ENCODE measurements around the gene MAPK8.

The MAPK8 gene

DNA sequence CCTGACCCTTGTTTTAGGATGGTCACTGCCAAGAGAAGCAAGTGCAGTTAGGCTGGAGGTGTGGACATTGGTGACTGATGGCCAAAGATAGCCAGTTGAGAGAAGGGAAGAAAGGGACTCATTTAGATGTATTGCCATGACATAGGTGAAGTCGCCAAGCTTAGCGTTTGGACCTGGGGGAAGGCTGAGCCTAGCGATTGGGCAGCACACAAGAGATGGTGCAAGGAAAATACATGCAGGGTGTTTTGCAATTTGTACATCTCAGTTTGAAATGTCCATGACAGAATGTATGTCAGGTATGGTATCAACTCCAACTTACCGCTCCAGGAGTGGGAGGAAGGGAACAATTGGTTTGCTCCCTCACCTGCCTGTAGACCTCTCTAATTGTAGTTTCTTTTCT lies 134.3 kb downstream of the MAPK8 start:
- H3K4me1 ChIP-seq (ENCODE audit: insufficient read depth, low read length), result no peaks in the 10 kb centered on the region
- no peak overlapping the region for H3K4me2 ChIP-seq (ENCODE audit: insufficient read depth, low read length)
- peaks cover 15% of the 10 kb centered on the region for H3K36me3 ChIP-seq (ENCODE audit: insufficient read depth, low read length)
- H3K4me3 ChIP-seq (ENCODE audit: low read depth in 1 of 2, low read length in 2 of 2), result no peak overlapping the region
- H3K9me3 ChIP-seq (ENCODE audit: insufficient read depth, low read length, severe bottlenecking), result no peaks in the 10 kb centered on the region
- no peak for DNase-seq
- no peak overlapping the region for H3K9ac ChIP-seq (ENCODE audit: low read depth, low read length)
- no peaks in the 10 kb centered on the region for H4K20me1 ChIP-seq (ENCODE audit: insufficient read depth, low read length)
- no peaks in the 10 kb centered on the region for H3K27me3 ChIP-seq (ENCODE audit: insufficient read depth, low read length, poor library complexity)
- no peak overlapping the region for H2AFZ ChIP-seq (ENCODE audit: low read depth, low read length)
- TF ChIP-seq, protein P1, sequence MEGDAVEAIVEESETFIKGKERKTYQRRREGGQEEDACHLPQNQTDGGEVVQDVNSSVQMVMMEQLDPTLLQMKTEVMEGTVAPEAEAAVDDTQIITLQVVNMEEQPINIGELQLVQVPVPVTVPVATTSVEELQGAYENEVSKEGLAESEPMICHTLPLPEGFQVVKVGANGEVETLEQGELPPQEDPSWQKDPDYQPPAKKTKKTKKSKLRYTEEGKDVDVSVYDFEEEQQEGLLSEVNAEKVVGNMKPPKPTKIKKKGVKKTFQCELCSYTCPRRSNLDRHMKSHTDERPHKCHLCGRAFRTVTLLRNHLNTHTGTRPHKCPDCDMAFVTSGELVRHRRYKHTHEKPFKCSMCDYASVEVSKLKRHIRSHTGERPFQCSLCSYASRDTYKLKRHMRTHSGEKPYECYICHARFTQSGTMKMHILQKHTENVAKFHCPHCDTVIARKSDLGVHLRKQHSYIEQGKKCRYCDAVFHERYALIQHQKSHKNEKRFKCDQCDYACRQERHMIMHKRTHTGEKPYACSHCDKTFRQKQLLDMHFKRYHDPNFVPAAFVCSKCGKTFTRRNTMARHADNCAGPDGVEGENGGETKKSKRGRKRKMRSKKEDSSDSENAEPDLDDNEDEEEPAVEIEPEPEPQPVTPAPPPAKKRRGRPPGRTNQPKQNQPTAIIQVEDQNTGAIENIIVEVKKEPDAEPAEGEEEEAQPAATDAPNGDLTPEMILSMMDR (IDR thresholded peaks at IDR 0.05; ENCODE audit: borderline replicate concordance, extremely low read depth, low read length, poor library complexity, severe bottlenecking), result no peak
- TF ChIP-seq EZH2 (IDR thresholded peaks at IDR 0.05; ENCODE audit: borderline replicate concordance, low read depth, low read length, severe bottlenecking), result no peak
- ATAC-seq (ENCODE audit: insufficient read depth, low read depth), result no peak
- no peaks in the 10 kb centered on the region for H3K79me2 ChIP-seq (ENCODE audit: insufficient read depth, low read length)
- no peak overlapping the region for H3K27ac ChIP-seq (ENCODE audit: low read length)

DNA sequence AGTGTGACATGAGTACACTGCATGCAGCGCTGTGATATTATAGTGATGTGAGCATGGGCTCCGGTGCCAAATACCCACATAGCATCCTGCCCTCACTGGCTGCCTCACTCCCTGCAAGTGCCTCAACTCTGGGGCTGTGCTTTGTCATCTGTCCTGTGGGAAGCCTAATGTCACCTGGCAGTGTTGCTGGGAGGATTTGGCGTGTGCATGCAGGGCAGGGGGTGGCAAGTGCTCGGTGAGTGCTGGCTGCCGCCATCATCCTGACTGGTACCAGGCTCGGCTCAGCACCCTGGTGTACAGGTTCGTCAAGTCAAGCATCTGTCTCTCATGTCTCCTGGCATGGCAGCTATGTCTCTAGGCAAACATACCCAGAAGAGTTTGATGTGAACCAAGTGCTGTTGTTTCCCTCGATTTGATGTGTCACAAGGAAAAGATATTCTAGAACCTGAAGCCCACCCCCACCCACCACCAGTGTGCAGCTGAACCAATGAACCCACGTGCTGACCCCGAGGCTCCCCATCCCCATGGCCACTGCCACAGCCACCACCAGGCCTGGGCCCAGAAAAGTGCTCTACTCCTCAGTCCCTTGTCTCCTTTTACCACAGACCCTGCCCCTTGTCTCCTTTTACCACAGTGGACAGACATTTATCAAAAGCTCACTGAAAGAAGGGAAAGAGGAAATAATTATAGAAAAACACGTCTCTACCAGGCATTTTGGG lies 135.8 kb downstream of the MAPK8 start:
- ATAC-seq (ENCODE audit: insufficient read depth, low read depth), result peak; percentile 18; the same call in 1 of the 3 replicates
- no peak overlapping the region for H2AFZ ChIP-seq (ENCODE audit: low read depth, low read length)
- H3K79me2 ChIP-seq (ENCODE audit: insufficient read depth, low read length), result no peaks in the 10 kb centered on the region
- no peaks in the 10 kb centered on the region for H3K4me1 ChIP-seq (ENCODE audit: insufficient read depth, low read length)
- peaks cover 9% of the 10 kb centered on the region; the same call in 1 of the 2 replicates for H3K36me3 ChIP-seq (ENCODE audit: insufficient read depth, low read length)
- H3K27me3 ChIP-seq (ENCODE audit: insufficient read depth, low read length, poor library complexity), result no peaks in the 10 kb centered on the region
- DNase-seq, result peak; percentile 6
- H3K27ac ChIP-seq (ENCODE audit: low read length), result no peak overlapping the region
- no peaks in the 10 kb centered on the region for H4K20me1 ChIP-seq (ENCODE audit: insufficient read depth, low read length)
- no peak overlapping the region for H3K4me3 ChIP-seq (ENCODE audit: low read depth in 1 of 2, low read length in 2 of 2)
- H3K9ac ChIP-seq (ENCODE audit: low read depth, low read length), result no peak overlapping the region
- TF ChIP-seq, protein P1 (IDR thresholded peaks at IDR 0.05; ENCODE audit: borderline replicate concordance, extremely low read depth, low read length, poor library complexity, severe bottlenecking), result no peak
- TF ChIP-seq EZH2 (IDR thresholded peaks at IDR 0.05; ENCODE audit: borderline replicate concordance, low read depth, low read length, severe bottlenecking), result no peak
- no peaks in the 10 kb centered on the region for H3K9me3 ChIP-seq (ENCODE audit: insufficient read depth, low read length, severe bottlenecking)
- H3K4me2 ChIP-seq (ENCODE audit: insufficient read depth, low read length), result no peak overlapping the region

DNA sequence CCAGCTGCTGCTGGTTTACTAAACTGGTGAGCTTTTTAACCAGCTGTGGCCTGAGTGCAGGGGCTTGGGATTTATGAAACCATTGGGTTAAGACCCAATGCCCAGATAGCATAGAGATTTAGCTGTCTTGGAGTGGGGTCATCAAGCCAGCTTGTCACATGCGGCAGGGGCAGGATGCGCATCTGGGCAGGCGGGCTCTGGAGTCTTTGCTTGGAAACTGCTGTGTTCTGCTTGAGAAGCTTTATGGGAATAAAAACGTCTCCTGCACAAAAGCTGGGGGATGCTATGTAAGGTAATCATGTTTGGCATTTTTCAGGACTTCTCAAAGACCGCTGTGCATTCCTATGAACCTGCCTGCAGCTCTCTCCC lies 136.3 kb downstream of the MAPK8 start:
- Histone ChIP-seq H3K27me3 (ENCODE audit: insufficient read depth, low read length, poor library complexity) (no peaks in the 10 kb centered on the region), H3K36me3 (ENCODE audit: insufficient read depth, low read length) (peaks cover 5% of the 10 kb centered on the region; the same call in 1 of the 2 replicates)
- TF ChIP-seq EZH2 (IDR thresholded peaks at IDR 0.05; ENCODE audit: borderline replicate concordance, low read depth, low read length, severe bottlenecking), result no peak
- TF ChIP-seq, protein P1 (IDR thresholded peaks at IDR 0.05; ENCODE audit: borderline replicate concordance, extremely low read depth, low read length, poor library complexity, severe bottlenecking), result no peak

More for the DNA sequence above, 136.3 kb downstream of the MAPK8 start:
- H3K79me2 ChIP-seq (ENCODE audit: insufficient read depth, low read length), result no peaks in the 10 kb centered on the region
- DNase-seq, result peak; percentile 3
- H3K27ac ChIP-seq (ENCODE audit: low read length), result no peak overlapping the region
- H3K4me2 ChIP-seq (ENCODE audit: insufficient read depth, low read length), result no peak overlapping the region
- H3K9me3 ChIP-seq (ENCODE audit: insufficient read depth, low read length, severe bottlenecking), result no peaks in the 10 kb centered on the region
- H4K20me1 ChIP-seq (ENCODE audit: insufficient read depth, low read length), result no peaks in the 10 kb centered on the region
- H2AFZ ChIP-seq (ENCODE audit: low read depth, low read length), result no peak overlapping the region
- no peak for ATAC-seq (ENCODE audit: insufficient read depth, low read depth)
- no peak overlapping the region for H3K9ac ChIP-seq (ENCODE audit: low read depth, low read length)
- no peak overlapping the region for H3K4me3 ChIP-seq (ENCODE audit: low read depth in 1 of 2, low read length in 2 of 2)
- H3K4me1 ChIP-seq (ENCODE audit: insufficient read depth, low read length), result no peaks in the 10 kb centered on the region

Data from DND-41 (cell line).